ENCODE measurements around the gene TSACC.
"Not testable (repeated sequence)": the region's sequence is repeated elsewhere in the genome, so short reads cannot be mapped to it uniquely, and the experiment has no call there.

The TSACC gene

DNA sequence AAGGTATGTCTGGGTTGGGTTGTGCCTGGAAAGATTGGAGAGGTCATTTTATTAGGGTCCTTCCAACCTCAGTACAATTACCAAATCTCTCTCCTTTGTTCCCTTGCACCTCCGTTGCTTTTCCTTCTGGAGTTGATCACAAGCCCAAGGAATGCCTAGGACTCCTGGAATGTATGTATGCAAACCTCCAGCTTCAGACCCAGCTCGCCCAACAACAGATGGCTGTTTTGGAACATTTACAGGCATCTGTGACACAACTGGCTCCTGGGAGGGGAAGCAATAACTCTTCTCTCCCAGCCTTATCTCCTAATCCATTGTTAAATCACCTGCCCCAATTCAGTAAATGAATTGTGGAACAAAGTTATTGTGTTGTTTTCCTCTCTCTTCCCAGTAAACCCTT is 8.3 kb downstream of the TSACC start:
- Histone ChIP-seq H3K27me3 (ENCODE audit: control insufficient read depth, insufficient read depth, low read length) (no peaks in the 10 kb centered on the region), H3K36me3 (ENCODE audit: control insufficient read depth, insufficient read depth, low read length) (no peaks in the 10 kb centered on the region), H3K4me3 (ENCODE audit: low read depth, low read length) (no peak overlapping the region), H3K9me3 (ENCODE audit: control insufficient read depth, insufficient read depth, low read depth, low read length) (no peaks in the 10 kb centered on the region), H3K27ac (ENCODE audit: low read depth, low read length) (no peak overlapping the region), H3K9ac (ENCODE audit: low read length) (no peak overlapping the region), H3K4me1 (ENCODE audit: control insufficient read depth, insufficient read depth, low read length) (no peaks in the 10 kb centered on the region)

DNA sequence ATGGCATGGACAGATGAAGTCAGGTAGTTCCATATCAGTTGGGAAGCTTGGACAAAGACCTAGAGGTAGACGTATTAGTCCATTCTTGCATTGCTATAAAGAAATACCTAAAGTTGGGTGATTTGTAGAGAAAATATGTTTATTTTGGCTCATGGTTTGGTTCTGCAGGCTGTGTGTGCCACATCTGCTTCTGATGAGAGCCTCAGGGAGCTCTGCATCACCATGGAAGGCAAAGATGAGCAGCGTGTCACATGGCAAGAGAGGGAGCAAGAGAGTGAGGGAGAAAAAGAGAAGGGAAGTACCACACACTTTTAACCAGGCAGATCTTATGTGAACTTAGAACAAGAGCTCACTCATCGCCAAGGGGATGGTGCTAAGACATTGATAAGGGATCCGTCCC is 9.0 kb downstream of the TSACC start:
- Histone ChIP-seq H3K27ac (ENCODE audit: low read depth, low read length) (no peak overlapping the region), H3K4me1 (ENCODE audit: control insufficient read depth, insufficient read depth, low read length) (no peaks in the 10 kb centered on the region)

DNA sequence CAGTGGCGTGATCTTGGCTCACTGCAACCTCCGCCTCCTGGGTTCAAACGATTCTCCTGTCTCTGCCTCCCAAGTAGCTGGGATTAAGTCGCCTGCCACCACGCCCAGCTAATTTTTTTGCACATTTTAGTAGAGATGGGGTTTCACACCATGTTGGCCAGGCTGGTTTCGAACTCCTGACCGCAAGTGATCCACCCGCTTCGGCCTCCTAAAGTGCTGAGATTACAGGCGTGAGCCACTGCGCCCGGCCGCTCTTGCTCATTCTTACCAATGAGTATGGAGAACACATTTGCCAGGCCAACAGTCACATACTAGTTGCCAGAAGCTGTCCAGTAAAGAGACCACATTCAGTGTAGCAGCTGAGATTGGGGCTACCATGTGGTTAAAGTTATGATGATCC is 14.2 kb downstream of the TSACC start:
- not testable (repeated sequence) for H3K9me3 ChIP-seq (ENCODE audit: control insufficient read depth, insufficient read depth, low read depth, low read length); H3K27me3 ChIP-seq (ENCODE audit: control insufficient read depth, insufficient read depth, low read length); H3K27ac ChIP-seq (ENCODE audit: low read depth, low read length); H3K4me3 ChIP-seq (ENCODE audit: low read depth, low read length); H3K9ac ChIP-seq (ENCODE audit: low read length); H3K4me1 ChIP-seq (ENCODE audit: control insufficient read depth, insufficient read depth, low read length); H3K36me3 ChIP-seq (ENCODE audit: control insufficient read depth, insufficient read depth, low read length)

More for the DNA sequence above, 9.0 kb downstream of the TSACC start:
- H3K27me3 ChIP-seq (ENCODE audit: control insufficient read depth, insufficient read depth, low read length), result no peaks in the 10 kb centered on the region
- no peak overlapping the region for H3K4me3 ChIP-seq (ENCODE audit: low read depth, low read length)
- no peaks in the 10 kb centered on the region for H3K9me3 ChIP-seq (ENCODE audit: control insufficient read depth, insufficient read depth, low read depth, low read length)
- H3K9ac ChIP-seq (ENCODE audit: low read length), result no peak overlapping the region
- H3K36me3 ChIP-seq (ENCODE audit: control insufficient read depth, insufficient read depth, low read length), result no peaks in the 10 kb centered on the region

DNA sequence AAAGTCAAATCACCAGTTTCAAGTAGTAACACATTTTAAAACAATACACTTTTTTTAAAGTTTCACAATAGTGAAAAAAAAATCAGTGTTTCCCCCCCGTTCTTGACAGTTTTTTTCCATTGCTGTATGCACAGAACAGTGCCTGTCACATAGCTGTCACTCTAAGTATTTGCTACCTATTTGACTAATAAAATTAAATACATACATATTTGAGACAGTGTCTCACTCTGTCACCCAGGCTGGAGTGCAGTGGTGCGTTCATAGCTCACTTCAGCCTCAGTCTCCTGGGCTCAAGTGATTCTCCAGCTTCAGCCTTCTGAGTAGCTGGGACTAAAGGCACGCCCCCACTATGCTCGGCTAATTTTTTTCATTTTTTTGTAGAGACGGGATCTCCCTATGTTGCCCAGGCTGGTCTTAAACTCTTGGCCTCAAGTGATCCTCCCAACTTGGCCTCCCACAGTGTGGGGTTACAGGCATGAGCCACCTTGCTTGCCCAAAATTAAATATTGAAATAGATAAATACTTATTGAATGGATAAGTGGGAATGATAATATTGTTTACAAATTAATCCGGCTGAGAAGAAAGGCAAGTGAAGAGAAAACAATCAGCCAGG is 18.0 kb downstream of the TSACC start:
- no peaks in the 10 kb centered on the region for H3K9me3 ChIP-seq (ENCODE audit: control insufficient read depth, insufficient read depth, low read depth, low read length)
- H3K4me1 ChIP-seq (ENCODE audit: control insufficient read depth, insufficient read depth, low read length), result no peaks in the 10 kb centered on the region
- no peaks in the 10 kb centered on the region for H3K36me3 ChIP-seq (ENCODE audit: control insufficient read depth, insufficient read depth, low read length)
- H3K4me3 ChIP-seq (ENCODE audit: low read depth, low read length), result peak overlapping the region; percentile 57
- H3K9ac ChIP-seq (ENCODE audit: low read length), result no peak overlapping the region
- no peaks in the 10 kb centered on the region for H3K27me3 ChIP-seq (ENCODE audit: control insufficient read depth, insufficient read depth, low read length)
- H3K27ac ChIP-seq (ENCODE audit: low read depth, low read length), result no peak overlapping the region

DNA sequence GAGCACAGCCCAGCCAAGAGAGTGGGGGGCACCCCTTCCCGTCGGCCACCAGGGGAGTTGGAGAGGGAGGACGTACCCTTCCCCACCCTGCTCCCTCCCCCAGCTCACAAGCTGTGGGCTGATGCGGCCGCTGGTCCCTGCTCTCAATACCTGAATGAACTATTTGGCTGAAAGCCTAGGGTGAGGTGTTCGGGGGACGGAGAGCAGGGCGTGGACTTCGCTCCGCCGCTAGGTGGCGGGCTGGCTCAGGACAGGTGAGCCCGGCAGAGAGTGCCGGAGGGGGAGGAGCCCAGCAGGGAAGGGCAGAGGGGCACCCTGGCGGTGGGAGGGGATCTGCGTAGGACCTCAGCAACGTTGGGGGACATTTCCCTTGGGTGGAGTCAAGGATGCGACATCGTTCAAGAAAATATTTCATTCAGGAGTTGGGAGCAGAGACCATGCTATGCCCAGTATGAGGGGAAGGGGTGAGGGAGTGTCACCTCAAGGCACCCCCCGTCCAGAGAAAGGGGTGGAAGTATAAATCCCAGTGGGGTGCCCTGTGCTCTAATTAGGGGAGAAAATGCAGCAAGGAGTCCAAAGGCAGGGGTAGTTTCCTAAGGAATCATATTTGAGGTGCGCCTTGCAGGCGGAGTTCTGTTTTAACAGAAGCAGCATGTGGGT is 18.7 kb downstream of the TSACC start:
- no peaks in the 10 kb centered on the region for H3K9me3 ChIP-seq (ENCODE audit: control insufficient read depth, insufficient read depth, low read depth, low read length)
- peak overlapping the region; percentile 57 for H3K4me3 ChIP-seq (ENCODE audit: low read depth, low read length)
- no peaks in the 10 kb centered on the region for H3K36me3 ChIP-seq (ENCODE audit: control insufficient read depth, insufficient read depth, low read length)
- H3K27me3 ChIP-seq (ENCODE audit: control insufficient read depth, insufficient read depth, low read length), result no peaks in the 10 kb centered on the region
- H3K9ac ChIP-seq (ENCODE audit: low read length), result no peak overlapping the region
- H3K27ac ChIP-seq (ENCODE audit: low read depth, low read length), result no peak overlapping the region
- H3K4me1 ChIP-seq (ENCODE audit: control insufficient read depth, insufficient read depth, low read length), result no peaks in the 10 kb centered on the region

DNA sequence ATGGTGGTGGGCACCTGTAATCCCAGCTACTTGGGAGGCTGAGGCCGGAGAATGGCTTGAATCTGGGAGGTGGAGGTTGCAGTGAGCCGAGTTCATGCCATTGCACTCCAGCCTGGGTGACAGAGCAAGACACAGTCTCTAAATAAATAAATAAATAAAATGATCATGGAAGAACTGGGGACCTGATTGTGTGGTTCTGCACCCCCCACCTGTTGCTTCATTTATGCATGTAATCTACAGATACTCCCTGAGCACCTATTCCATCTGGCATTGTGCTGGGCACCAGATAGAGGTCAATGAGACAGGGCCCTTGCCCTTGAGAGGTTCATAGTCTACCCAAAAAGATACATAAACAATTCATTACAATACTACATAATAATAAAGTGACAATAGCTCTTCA is 19.7 kb downstream of the TSACC start:
- Histone ChIP-seq H3K4me1 (ENCODE audit: control insufficient read depth, insufficient read depth, low read length) (no peaks in the 10 kb centered on the region), H3K9ac (ENCODE audit: low read length) (no peak overlapping the region), H3K4me3 (ENCODE audit: low read depth, low read length) (no peak overlapping the region), H3K36me3 (ENCODE audit: control insufficient read depth, insufficient read depth, low read length) (no peaks in the 10 kb centered on the region), H3K27ac (ENCODE audit: low read depth, low read length) (no peak overlapping the region), H3K27me3 (ENCODE audit: control insufficient read depth, insufficient read depth, low read length) (no peaks in the 10 kb centered on the region), H3K9me3 (ENCODE audit: control insufficient read depth, insufficient read depth, low read depth, low read length) (no peaks in the 10 kb centered on the region)

DNA sequence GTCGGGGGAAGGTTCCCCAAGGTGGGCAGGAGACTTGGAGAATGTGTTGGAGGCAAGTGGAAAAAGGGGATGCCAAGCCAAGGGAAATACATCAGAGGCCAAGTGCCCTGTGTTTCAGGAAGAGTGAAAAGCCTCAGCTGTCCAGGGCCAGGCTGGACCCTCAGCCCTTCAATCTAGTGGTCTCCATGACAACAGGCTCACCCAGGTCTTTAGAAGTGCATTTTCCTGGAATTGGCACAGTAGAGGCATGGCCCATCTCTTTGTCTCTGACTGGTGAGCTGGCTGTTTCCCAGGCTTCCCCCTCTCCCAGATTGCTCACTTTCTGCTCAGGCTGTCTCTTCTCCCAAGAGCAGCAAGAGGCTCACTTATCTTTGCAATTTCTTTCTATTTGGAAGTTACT is 20.3 kb downstream of the TSACC start:
- Histone ChIP-seq H3K4me3 (ENCODE audit: low read depth, low read length) (no peak overlapping the region), H3K27ac (ENCODE audit: low read depth, low read length) (no peak overlapping the region), H3K27me3 (ENCODE audit: control insufficient read depth, insufficient read depth, low read length) (no peaks in the 10 kb centered on the region), H3K36me3 (ENCODE audit: control insufficient read depth, insufficient read depth, low read length) (no peaks in the 10 kb centered on the region), H3K4me1 (ENCODE audit: control insufficient read depth, insufficient read depth, low read length) (no peaks in the 10 kb centered on the region), H3K9me3 (ENCODE audit: control insufficient read depth, insufficient read depth, low read depth, low read length) (no peaks in the 10 kb centered on the region), H3K9ac (ENCODE audit: low read length) (no peak overlapping the region)

DNA sequence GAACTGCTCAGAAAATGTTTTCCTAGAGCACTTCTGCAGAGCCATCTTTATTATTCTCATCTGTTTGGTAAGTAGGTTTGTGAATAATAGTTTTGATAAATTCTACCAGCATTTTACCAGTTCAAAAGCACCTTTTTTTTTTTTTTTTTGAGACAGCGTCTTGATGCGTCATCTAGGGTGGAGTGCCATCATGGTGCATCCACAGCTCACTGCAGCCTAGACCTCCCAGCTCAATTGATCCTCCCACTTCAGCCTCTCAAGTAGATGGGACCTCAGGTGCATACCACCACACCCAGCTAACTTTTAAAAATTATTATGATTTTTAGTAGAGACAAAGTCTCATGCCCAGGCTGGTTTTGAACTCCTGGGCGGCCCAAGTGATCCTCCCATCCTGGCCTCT is 20.9 kb downstream of the TSACC start:
- Histone ChIP-seq H3K9me3 (ENCODE audit: control insufficient read depth, insufficient read depth, low read depth, low read length) (no peaks in the 10 kb centered on the region), H3K27me3 (ENCODE audit: control insufficient read depth, insufficient read depth, low read length) (no peaks in the 10 kb centered on the region), H3K4me3 (ENCODE audit: low read depth, low read length) (no peak overlapping the region), H3K9ac (ENCODE audit: low read length) (no peak overlapping the region), H3K27ac (ENCODE audit: low read depth, low read length) (no peak overlapping the region), H3K36me3 (ENCODE audit: control insufficient read depth, insufficient read depth, low read length) (no peaks in the 10 kb centered on the region), H3K4me1 (ENCODE audit: control insufficient read depth, insufficient read depth, low read length) (no peaks in the 10 kb centered on the region)

DNA sequence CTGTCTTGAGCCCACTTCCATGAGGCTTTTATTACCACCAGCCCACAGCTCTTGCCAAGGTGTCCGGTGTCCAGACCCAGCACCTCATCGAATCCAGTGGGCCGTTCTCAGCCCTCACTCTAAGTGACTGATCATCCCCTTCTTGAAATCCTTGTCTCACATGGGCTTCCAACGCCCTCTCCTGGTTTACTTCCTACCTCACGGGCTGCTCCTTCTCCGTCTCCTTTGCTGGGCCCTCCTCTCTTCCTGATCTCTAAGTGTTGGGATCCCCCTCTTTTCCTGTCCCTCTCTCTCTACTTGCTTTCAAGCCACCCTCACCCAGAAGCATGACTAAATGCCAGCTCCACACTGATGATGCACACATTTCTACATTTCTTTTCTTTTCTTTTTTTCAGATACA is 21.6 kb downstream of the TSACC start:
- H3K9me3 ChIP-seq (ENCODE audit: control insufficient read depth, insufficient read depth, low read depth, low read length), result no peaks in the 10 kb centered on the region
- H3K4me3 ChIP-seq (ENCODE audit: low read depth, low read length), result no peak overlapping the region
- no peak overlapping the region for H3K27ac ChIP-seq (ENCODE audit: low read depth, low read length)
- no peaks in the 10 kb centered on the region for H3K36me3 ChIP-seq (ENCODE audit: control insufficient read depth, insufficient read depth, low read length)
- no peak overlapping the region for H3K9ac ChIP-seq (ENCODE audit: low read length)
- H3K4me1 ChIP-seq (ENCODE audit: control insufficient read depth, insufficient read depth, low read length), result no peaks in the 10 kb centered on the region
- H3K27me3 ChIP-seq (ENCODE audit: control insufficient read depth, insufficient read depth, low read length), result no peaks in the 10 kb centered on the region

DNA sequence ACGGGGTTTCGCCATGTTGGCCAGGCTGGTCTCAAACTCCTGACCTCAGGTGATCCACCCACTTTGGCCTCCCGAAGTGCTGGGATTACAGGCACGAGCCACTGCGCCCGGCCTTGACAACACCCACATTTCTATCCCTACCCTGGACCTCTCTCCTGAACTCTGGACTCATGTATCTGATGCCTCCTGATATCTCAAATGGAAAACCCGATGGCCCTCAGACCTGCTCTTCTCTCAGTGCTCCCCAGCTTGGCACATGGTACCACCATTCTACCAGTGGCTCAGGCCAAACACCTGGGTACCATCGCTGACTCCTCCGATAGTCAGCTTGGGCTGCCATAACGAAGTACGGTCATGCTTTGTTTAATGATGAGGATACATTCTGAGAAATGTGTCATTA is 22.2 kb downstream of the TSACC start:
- H3K4me3 ChIP-seq (ENCODE audit: low read depth, low read length), result no peak overlapping the region
- no peaks in the 10 kb centered on the region for H3K9me3 ChIP-seq (ENCODE audit: control insufficient read depth, insufficient read depth, low read depth, low read length)
- no peaks in the 10 kb centered on the region for H3K27me3 ChIP-seq (ENCODE audit: control insufficient read depth, insufficient read depth, low read length)
- no peaks in the 10 kb centered on the region for H3K4me1 ChIP-seq (ENCODE audit: control insufficient read depth, insufficient read depth, low read length)
- no peak overlapping the region for H3K9ac ChIP-seq (ENCODE audit: low read length)
- no peak overlapping the region for H3K27ac ChIP-seq (ENCODE audit: low read depth, low read length)
- no peaks in the 10 kb centered on the region for H3K36me3 ChIP-seq (ENCODE audit: control insufficient read depth, insufficient read depth, low read length)

DNA sequence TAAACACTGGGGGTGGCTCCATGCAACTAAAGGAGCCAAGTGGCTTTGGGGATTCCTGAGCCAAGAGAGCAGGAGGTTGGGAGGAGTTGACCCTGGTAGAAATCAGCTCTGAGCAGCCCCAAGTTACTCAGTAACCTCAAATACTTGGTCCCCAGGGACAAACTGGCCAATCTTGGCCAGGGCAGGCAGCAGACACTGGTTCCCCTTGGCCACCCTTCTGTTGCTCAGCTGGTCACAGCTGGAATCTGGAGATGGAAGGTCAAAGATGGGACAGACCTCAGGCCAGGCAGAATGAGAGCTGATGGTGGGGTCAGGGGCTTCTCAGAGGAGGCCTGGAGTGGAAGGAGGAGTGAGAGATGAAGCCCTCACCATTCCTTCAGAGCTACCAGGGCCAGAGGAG is 27.4 kb downstream of the TSACC start:
- no peaks in the 10 kb centered on the region for H3K36me3 ChIP-seq (ENCODE audit: control insufficient read depth, insufficient read depth, low read length)
- H3K27me3 ChIP-seq (ENCODE audit: control insufficient read depth, insufficient read depth, low read length), result peaks cover 11% of the 10 kb centered on the region
- no peak overlapping the region for H3K4me3 ChIP-seq (ENCODE audit: low read depth, low read length)
- H3K4me1 ChIP-seq (ENCODE audit: control insufficient read depth, insufficient read depth, low read length), result peaks cover 23% of the 10 kb centered on the region
- H3K27ac ChIP-seq (ENCODE audit: low read depth, low read length), result no peak overlapping the region
- H3K9ac ChIP-seq (ENCODE audit: low read length), result no peak overlapping the region
- no peaks in the 10 kb centered on the region for H3K9me3 ChIP-seq (ENCODE audit: control insufficient read depth, insufficient read depth, low read depth, low read length)
